Neural progenitor cell (in vitro differentiated cells): ENCODE results near the gene KIRREL3. TPM values are rescaled to one million over a fixed set of nuclear protein-coding genes. Genes with fewer than 3 reads are reported as not detected.

Source experiments
- DNase-seq: peaks from one replicate; pipeline ENCODE4 v3.0.0-alpha.2; 2016; ENCODE audit warnings: low spot score
- H2AFZ ChIP-seq: fragments of 200-600 bp; sonication (generic); replicated peaks from 2 replicates; pipeline ENCODE4 v1.6.1; 2016; ENCODE audit warnings: antibody characterized with exemption
- H3F3A ChIP-seq: fragments of 200-600 bp; sonication (generic); 2 replicates; pipeline ENCODE4 v1.6.1; 2016; ENCODE audit warnings: antibody characterized with exemption, low read depth
- H3K27ac ChIP-seq: fragments of 200-600 bp; sonication (generic); 2 replicates; pipeline ENCODE4 v1.5.1; 2016; ENCODE audit warnings: mild to moderate bottlenecking
- H3K27me3 ChIP-seq: fragments of 200-600 bp; sonication (generic); 2 replicates; pipeline ENCODE4 v1.6.1; 2016; ENCODE audit warnings: mild to moderate bottlenecking, moderate library complexity
- H3K36me3 ChIP-seq: fragments of 200-600 bp; sonication (generic); 2 replicates; pipeline ENCODE4 v1.5.1; 2016
- H3K4me1 ChIP-seq: fragments of 200-600 bp; sonication (generic); 2 replicates; pipeline ENCODE4 v1.6.1; 2016; ENCODE audit warnings: mixed run types
- H3K4me2 ChIP-seq: fragments of 200-600 bp; sonication (generic); 2 replicates; pipeline ENCODE4 v1.6.1; 2016
- H3K4me3 ChIP-seq: fragments of 200-600 bp; sonication (generic); 2 replicates; pipeline ENCODE4 v1.5.1; 2016
- H3K79me2 ChIP-seq: fragments of 200-600 bp; sonication (generic); 2 replicates; pipeline ENCODE4 v1.6.1; 2016; ENCODE audit warnings: low read depth
- H3K9ac ChIP-seq: fragments of 200-600 bp; sonication (generic); 2 replicates; pipeline ENCODE4 v1.6.1; 2016
- H3K9me3 ChIP-seq: fragments of 200-600 bp; sonication (generic); 2 replicates; pipeline ENCODE4 v1.5.1; 2016; ENCODE audit warnings: low read depth
- H4K20me1 ChIP-seq: fragments of 200-600 bp; sonication (generic); 2 replicates; pipeline ENCODE4 v1.6.1; 2016; ENCODE audit warnings: low read depth
- H3K27ac Mint-ChIP-seq: 3 replicates; pipeline ENCODE4 v1.8.0; 2021; ENCODE audit warnings: mixed read lengths
- H3K27me3 Mint-ChIP-seq: 2 replicates; pipeline ENCODE4 v1.8.0; 2022; ENCODE audit warnings: low read depth, mild to moderate bottlenecking, inconsistent platforms, moderate library complexity, mixed read lengths; ENCODE audit not compliant: insufficient read depth
- H3K36me3 Mint-ChIP-seq: 3 replicates; pipeline ENCODE4 v1.8.0; 2021; ENCODE audit warnings: mixed read lengths
- H3K4me1 Mint-ChIP-seq: 3 replicates; pipeline ENCODE4 v1.8.0; 2021; ENCODE audit warnings: mixed read lengths
- H3K4me3 Mint-ChIP-seq: 3 replicates; pipeline ENCODE4 v1.8.0; 2021; ENCODE audit warnings: mild to moderate bottlenecking, moderate library complexity, mixed read lengths
- H3K9me3 Mint-ChIP-seq: 3 replicates; pipeline ENCODE4 v1.8.0; 2020; ENCODE audit warnings: mixed read lengths
- EZH2 ChIP-seq: fragments of 200-600 bp; sonication (generic); IDR thresholded peaks from 2 replicates; pipeline ENCODE4 v1.6.1; 2017; ENCODE audit warnings: antibody characterized with exemption, mild to moderate bottlenecking, moderate library complexity
- EZH2phosphoT487 ChIP-seq: fragments of 200-600 bp; sonication (generic); IDR thresholded peaks from 2 replicates; pipeline ENCODE4 v1.6.1; 2017; ENCODE audit warnings: antibody characterized with exemption
- total RNA-seq: library from RNA; depleted of rRNA; stranded (reverse); fragments of >200 nt; gene quantifications from 2 replicates; pipeline ENCODE4 v1.2.3, GENCODE V29; 2015; ENCODE audit warnings: low replicate concordance
- TF ChIP-seq, protein P1 (sequence below): fragments of 200-600 bp; sonication (generic); IDR thresholded peaks from 2 replicates; pipeline ENCODE4 v1.5.1; 2017; ENCODE audit warnings: antibody characterized with exemption, mild to moderate bottlenecking

KIRREL3 gene
- total RNA-seq, 1 donor from 2014 or later: 1.1 TPM

GRCh38 chr11:126824035-126824607 lies 176.4 kb downstream of the KIRREL3 start:
- Histone ChIP-seq H3K4me1 (no peaks in the 10 kb centered on the region), H3F3A (no peaks in the 10 kb centered on the region), H4K20me1 (no peaks in the 10 kb centered on the region), H3K27me3 (no peaks in the 10 kb centered on the region), H3K36me3 (no peaks in the 10 kb centered on the region), H3K79me2 (no peaks in the 10 kb centered on the region), H3K9ac (no peak overlapping the region), H3K4me2 (no peak overlapping the region), H2AFZ (no peak overlapping the region), H3K4me3 (no peak overlapping the region), H3K9me3 (no peaks in the 10 kb centered on the region), H3K27ac (no peak overlapping the region)
- DNase-seq: no peak
- H3K4me3 Mint-ChIP-seq: no peak overlapping the region
- H3K9me3 Mint-ChIP-seq: no peaks in the 10 kb centered on the region
- H3K27me3 Mint-ChIP-seq: no peaks in the 10 kb centered on the region
- peaks cover 7% of the 10 kb centered on the region for H3K4me1 Mint-ChIP-seq
- TF ChIP-seq EZH2phosphoT487: no peak
- TF ChIP-seq, protein P1, sequence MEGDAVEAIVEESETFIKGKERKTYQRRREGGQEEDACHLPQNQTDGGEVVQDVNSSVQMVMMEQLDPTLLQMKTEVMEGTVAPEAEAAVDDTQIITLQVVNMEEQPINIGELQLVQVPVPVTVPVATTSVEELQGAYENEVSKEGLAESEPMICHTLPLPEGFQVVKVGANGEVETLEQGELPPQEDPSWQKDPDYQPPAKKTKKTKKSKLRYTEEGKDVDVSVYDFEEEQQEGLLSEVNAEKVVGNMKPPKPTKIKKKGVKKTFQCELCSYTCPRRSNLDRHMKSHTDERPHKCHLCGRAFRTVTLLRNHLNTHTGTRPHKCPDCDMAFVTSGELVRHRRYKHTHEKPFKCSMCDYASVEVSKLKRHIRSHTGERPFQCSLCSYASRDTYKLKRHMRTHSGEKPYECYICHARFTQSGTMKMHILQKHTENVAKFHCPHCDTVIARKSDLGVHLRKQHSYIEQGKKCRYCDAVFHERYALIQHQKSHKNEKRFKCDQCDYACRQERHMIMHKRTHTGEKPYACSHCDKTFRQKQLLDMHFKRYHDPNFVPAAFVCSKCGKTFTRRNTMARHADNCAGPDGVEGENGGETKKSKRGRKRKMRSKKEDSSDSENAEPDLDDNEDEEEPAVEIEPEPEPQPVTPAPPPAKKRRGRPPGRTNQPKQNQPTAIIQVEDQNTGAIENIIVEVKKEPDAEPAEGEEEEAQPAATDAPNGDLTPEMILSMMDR: no peak
- no peak for TF ChIP-seq EZH2
- H3K36me3 Mint-ChIP-seq: no peaks in the 10 kb centered on the region
- H3K27ac Mint-ChIP-seq: no peak overlapping the region

DNA sequence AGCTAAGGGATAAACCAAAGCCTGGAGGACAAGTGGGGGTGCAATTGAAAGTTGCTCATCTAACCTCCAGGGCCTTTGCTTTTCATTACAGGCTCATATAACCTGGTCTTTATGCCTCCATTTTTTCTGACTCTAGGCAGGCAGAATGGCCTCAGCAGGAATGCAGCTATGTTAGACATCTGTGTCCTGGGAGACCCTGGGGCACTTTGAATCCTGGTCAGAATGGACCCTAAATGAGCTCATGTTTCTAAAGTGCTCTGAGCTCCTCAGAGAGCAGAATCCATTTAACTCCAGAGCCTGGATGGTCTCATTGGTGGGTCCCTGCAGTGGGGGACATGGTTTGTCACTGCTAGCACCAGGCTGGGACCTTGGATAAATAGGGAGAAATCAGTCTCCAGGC lies 177.3 kb downstream of the KIRREL3 start:
- Histone ChIP-seq H3K4me1 (no peaks in the 10 kb centered on the region), H3K4me2 (no peak overlapping the region), H3K9me3 (no peaks in the 10 kb centered on the region), H3K27me3 (no peaks in the 10 kb centered on the region), H3K27ac (no peak overlapping the region), H3K79me2 (no peaks in the 10 kb centered on the region), H4K20me1 (no peaks in the 10 kb centered on the region), H3F3A (no peaks in the 10 kb centered on the region), H3K36me3 (no peaks in the 10 kb centered on the region), H3K4me3 (no peak overlapping the region), H2AFZ (no peak overlapping the region), H3K9ac (no peak overlapping the region)
- no peaks in the 10 kb centered on the region for H3K9me3 Mint-ChIP-seq
- peaks cover 8% of the 10 kb centered on the region for H3K4me1 Mint-ChIP-seq
- H3K36me3 Mint-ChIP-seq: no peaks in the 10 kb centered on the region
- TF ChIP-seq EZH2 (no peak), EZH2phosphoT487 (no peak)
- TF ChIP-seq, protein P1: no peak
- no peaks in the 10 kb centered on the region for H3K27me3 Mint-ChIP-seq
- no peak for DNase-seq
- H3K4me3 Mint-ChIP-seq: no peak overlapping the region
- no peak overlapping the region for H3K27ac Mint-ChIP-seq

- H4K20me1 ChIP-seq: no peaks in the 10 kb centered on the region
- H3K4me2 ChIP-seq: no peak overlapping the region
- H3K9me3 Mint-ChIP-seq: no peaks in the 10 kb centered on the region
- DNase-seq: no peak
- H3K4me3 Mint-ChIP-seq: no peak overlapping the region
- no peaks in the 10 kb centered on the region for H3K27me3 Mint-ChIP-seq
- no peaks in the 10 kb centered on the region for H3K27me3 ChIP-seq
- TF ChIP-seq EZH2phosphoT487: no peak
- TF ChIP-seq, protein P1: no peak
- no peak for TF ChIP-seq EZH2
- no peaks in the 10 kb centered on the region for H3K36me3 Mint-ChIP-seq
- no peaks in the 10 kb centered on the region for H3K9me3 ChIP-seq
- no peak overlapping the region for H3K9ac ChIP-seq
- H3K27ac Mint-ChIP-seq: no peak overlapping the region
- H3F3A ChIP-seq: peaks cover under 1% of the 10 kb centered on the region
- H3K4me1 ChIP-seq: peaks cover 5% of the 10 kb centered on the region
- H3K4me3 ChIP-seq: no peak overlapping the region
- peaks cover 19% of the 10 kb centered on the region for H3K4me1 Mint-ChIP-seq
- no peaks in the 10 kb centered on the region for H3K79me2 ChIP-seq
- no peak overlapping the region for H2AFZ ChIP-seq
- H3K27ac ChIP-seq: no peak overlapping the region
- H3K36me3 ChIP-seq: no peaks in the 10 kb centered on the region
These were observed 178.7 kb downstream of the KIRREL3 start for GRCh38 chr11:126821827-126822226.
